HepG2 (cell line): ENCODE measurements around the gene SHANK3. TPM values are rescaled to one million over a fixed set of nuclear protein-coding genes. Genes with fewer than 3 reads are reported as not detected.

ENCODE experiments used
- BRCA1 ChIP-seq: sonication (generic); formaldehyde crosslinking; IDR thresholded peaks from 2 replicates; pipeline ENCODE4 v1.4.0; 2020; ENCODE audit warnings: missing genetic modification reagents
- FOXP1 ChIP-seq, 2 experiments: fragments of 450-650 bp in 1 of 2; IDR thresholded peaks; 2 replicates each; pipeline ENCODE4 v1.6.1; 2017 to 2018; ENCODE audit warnings: antibody characterized with exemption in 1 of 2
- IRX3 ChIP-seq: sonication (generic); formaldehyde crosslinking; IDR thresholded peaks from 2 replicates; pipeline ENCODE4 v1.8.1; 2023; ENCODE audit warnings: mild to moderate bottlenecking, low read depth, missing genetic modification reagents, borderline replicate concordance
- MAFG ChIP-seq: sonication (generic); formaldehyde crosslinking; IDR thresholded peaks from 2 replicates; pipeline ENCODE4 v1.5.1; 2020; ENCODE audit warnings: mild to moderate bottlenecking, missing genetic modification reagents
- RAD21 ChIP-seq: fragments of 450-650 bp; formaldehyde crosslinking; IDR thresholded peaks from 2 replicates; pipeline ENCODE4 v1.5.0; 2020; ENCODE audit warnings: mild to moderate bottlenecking
- RFXAP ChIP-seq: sonication (generic); formaldehyde crosslinking; IDR thresholded peaks from 2 replicates; pipeline ENCODE4 v1.4.0; 2020; ENCODE audit warnings: missing genetic modification reagents, borderline replicate concordance
- SAP130 ChIP-seq: IDR thresholded peaks from 2 replicates; pipeline ENCODE4 v1.6.1; 2016; ENCODE audit warnings: low read depth
- SIX4 ChIP-seq: sonication (generic); formaldehyde crosslinking; IDR thresholded peaks from 2 replicates; pipeline ENCODE4 v1.4.0; 2020; ENCODE audit warnings: missing genetic modification reagents
- SMARCE1 ChIP-seq: fragments of 450-650 bp; IDR thresholded peaks from 2 replicates; pipeline ENCODE4 v1.6.1; 2017; ENCODE audit warnings: borderline replicate concordance
- SMC3 ChIP-seq: IDR thresholded peaks from 2 replicates; pipeline ENCODE4 v1.6.1; 2011; ENCODE audit warnings: low read length, improper control_type of control experiment
- STAG1 ChIP-seq: sonication (generic); formaldehyde crosslinking; IDR thresholded peaks from 2 replicates; pipeline ENCODE4 v1.4.0; 2020; ENCODE audit warnings: missing genetic modification reagents
- YEATS2 ChIP-seq: sonication (generic); formaldehyde crosslinking; IDR thresholded peaks from 2 replicates; pipeline ENCODE4 v1.4.0; 2020; ENCODE audit warnings: missing genetic modification reagents, borderline replicate concordance
- ZFP90 ChIP-seq: sonication (generic); formaldehyde crosslinking; IDR thresholded peaks from 2 replicates; pipeline ENCODE4 v1.8.0; 2022; ENCODE audit warnings: missing genetic modification reagents, mild to moderate bottlenecking, inconsistent platforms, borderline replicate concordance
- ZNF30 ChIP-seq: sonication (generic); formaldehyde crosslinking; IDR thresholded peaks from 2 replicates; pipeline ENCODE4 v1.5.0; 2020; ENCODE audit warnings: mild to moderate bottlenecking, missing genetic modification reagents
- ZNF337 ChIP-seq: sonication (generic); formaldehyde crosslinking; IDR thresholded peaks from 2 replicates; pipeline ENCODE4 v1.5.1; 2020; ENCODE audit warnings: missing genetic modification reagents, low read depth, mild to moderate bottlenecking, borderline replicate concordance
- ZNF614 ChIP-seq: IDR thresholded peaks from 2 replicates; pipeline ENCODE4 v1.6.1; 2018; ENCODE audit warnings: missing biosample characterization, missing genetic modification reagents, inconsistent platforms, borderline replicate concordance
- polyA plus RNA-seq, 8 experiments: library from polyadenylated mRNA; depleted of rRNA in 3 of 8; stranded (reverse) in 7 of 8; unstranded in 1 of 8; fragments of >200 nt; fragmentation: Illumina TruSeq in 4 of 8; extraction: Trizol in 4 of 8; gene quantifications; 2 replicates each; pipeline versions ENCODE4 v1.2.1 to v1.2.3, GENCODE V29; 2011 to 2016; ENCODE audit warnings: low read depth in 4 of 8, missing spikeins in 1 of 8, mixed read lengths in 1 of 8; ENCODE audit not compliant: insufficient read depth in 1 of 8
- total RNA-seq, 5 experiments: library from RNA; depleted of rRNA; stranded (reverse); fragments of >200 nt; fragmentation: Illumina TruSeq; extraction: Trizol; gene quantifications; 2 replicates each; pipeline ENCODE4 v1.2.3, GENCODE V29; 2016; ENCODE audit warnings: low read depth in 1 of 5
- TF ChIP-seq, protein P1 (sequence below): sonication (generic); formaldehyde crosslinking; IDR thresholded peaks from 2 replicates; pipeline ENCODE4 v1.5.1; 2020; ENCODE audit warnings: mild to moderate bottlenecking, missing genetic modification reagents, borderline replicate concordance
- TF ChIP-seq, protein P2 (sequence below): sonication (generic); formaldehyde crosslinking; IDR thresholded peaks from 2 replicates; pipeline ENCODE4 v1.5.1; 2020; ENCODE audit warnings: missing genetic modification reagents, mild to moderate bottlenecking, borderline replicate concordance
- TF ChIP-seq, protein P3 (sequence below): sonication (generic); formaldehyde crosslinking; IDR thresholded peaks from 2 replicates; pipeline ENCODE4 v1.8.1; 2023; ENCODE audit warnings: mild to moderate bottlenecking, missing genetic modification reagents
- TF ChIP-seq, protein P4 (sequence below): sonication (generic); formaldehyde crosslinking; IDR thresholded peaks from 2 replicates; pipeline ENCODE4 v1.5.0; 2020; ENCODE audit warnings: mild to moderate bottlenecking, missing genetic modification reagents, moderate library complexity

Gene SHANK3
- total and polyA plus RNA-seq, 2 of the 13 experiments (the other 11 are each of a cell fraction or from before 2014, with no cell fraction given) = 2.9 to 4.6 TPM

DNA sequence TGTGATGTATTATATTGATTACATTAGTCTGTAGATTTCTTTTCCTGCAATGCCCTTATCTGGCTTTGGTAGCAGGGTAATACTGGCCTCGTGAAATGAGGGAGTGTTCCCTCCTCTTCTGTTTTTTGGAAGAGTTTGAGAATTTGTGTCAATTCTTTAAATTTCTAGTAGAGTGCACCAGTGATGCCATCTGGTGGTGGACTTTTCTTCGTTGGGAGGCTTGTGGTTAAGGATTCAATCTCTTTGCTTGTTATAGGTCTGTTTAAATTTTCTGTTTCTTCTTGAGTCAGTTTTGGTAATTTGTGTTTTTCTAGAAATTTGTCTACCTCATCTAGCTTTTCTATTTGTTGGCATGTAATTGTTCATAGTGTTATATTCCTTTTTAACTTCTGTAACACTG, 18.9 kb downstream of the SHANK3 start (continued):
- TF ChIP-seq RAD21 (CRISPR knock-in tag) = peak; percentile 78
- no peak for TF ChIP-seq ZNF30 (CRISPR knock-in tag)
- TF ChIP-seq YEATS2 (CRISPR knock-in tag) = no peak
- peak; percentile 94 for TF ChIP-seq SMC3
- TF ChIP-seq SIX4 (CRISPR knock-in tag) = no peak
- no peak for TF ChIP-seq FOXP1 (IDR thresholded peaks at IDR 0.05)
- no peak for TF ChIP-seq FOXP1 (CRISPR knock-in tag; IDR thresholded peaks at IDR 0.05)
- TF ChIP-seq ZNF337 (CRISPR knock-in tag) = no peak
- TF ChIP-seq SMARCE1 = no peak
- TF ChIP-seq ZNF614 (CRISPR knock-in tag) = 0 out of 2 replicates have a peak, but pooled peaks have one; percentile 29
- TF ChIP-seq, protein P1, sequence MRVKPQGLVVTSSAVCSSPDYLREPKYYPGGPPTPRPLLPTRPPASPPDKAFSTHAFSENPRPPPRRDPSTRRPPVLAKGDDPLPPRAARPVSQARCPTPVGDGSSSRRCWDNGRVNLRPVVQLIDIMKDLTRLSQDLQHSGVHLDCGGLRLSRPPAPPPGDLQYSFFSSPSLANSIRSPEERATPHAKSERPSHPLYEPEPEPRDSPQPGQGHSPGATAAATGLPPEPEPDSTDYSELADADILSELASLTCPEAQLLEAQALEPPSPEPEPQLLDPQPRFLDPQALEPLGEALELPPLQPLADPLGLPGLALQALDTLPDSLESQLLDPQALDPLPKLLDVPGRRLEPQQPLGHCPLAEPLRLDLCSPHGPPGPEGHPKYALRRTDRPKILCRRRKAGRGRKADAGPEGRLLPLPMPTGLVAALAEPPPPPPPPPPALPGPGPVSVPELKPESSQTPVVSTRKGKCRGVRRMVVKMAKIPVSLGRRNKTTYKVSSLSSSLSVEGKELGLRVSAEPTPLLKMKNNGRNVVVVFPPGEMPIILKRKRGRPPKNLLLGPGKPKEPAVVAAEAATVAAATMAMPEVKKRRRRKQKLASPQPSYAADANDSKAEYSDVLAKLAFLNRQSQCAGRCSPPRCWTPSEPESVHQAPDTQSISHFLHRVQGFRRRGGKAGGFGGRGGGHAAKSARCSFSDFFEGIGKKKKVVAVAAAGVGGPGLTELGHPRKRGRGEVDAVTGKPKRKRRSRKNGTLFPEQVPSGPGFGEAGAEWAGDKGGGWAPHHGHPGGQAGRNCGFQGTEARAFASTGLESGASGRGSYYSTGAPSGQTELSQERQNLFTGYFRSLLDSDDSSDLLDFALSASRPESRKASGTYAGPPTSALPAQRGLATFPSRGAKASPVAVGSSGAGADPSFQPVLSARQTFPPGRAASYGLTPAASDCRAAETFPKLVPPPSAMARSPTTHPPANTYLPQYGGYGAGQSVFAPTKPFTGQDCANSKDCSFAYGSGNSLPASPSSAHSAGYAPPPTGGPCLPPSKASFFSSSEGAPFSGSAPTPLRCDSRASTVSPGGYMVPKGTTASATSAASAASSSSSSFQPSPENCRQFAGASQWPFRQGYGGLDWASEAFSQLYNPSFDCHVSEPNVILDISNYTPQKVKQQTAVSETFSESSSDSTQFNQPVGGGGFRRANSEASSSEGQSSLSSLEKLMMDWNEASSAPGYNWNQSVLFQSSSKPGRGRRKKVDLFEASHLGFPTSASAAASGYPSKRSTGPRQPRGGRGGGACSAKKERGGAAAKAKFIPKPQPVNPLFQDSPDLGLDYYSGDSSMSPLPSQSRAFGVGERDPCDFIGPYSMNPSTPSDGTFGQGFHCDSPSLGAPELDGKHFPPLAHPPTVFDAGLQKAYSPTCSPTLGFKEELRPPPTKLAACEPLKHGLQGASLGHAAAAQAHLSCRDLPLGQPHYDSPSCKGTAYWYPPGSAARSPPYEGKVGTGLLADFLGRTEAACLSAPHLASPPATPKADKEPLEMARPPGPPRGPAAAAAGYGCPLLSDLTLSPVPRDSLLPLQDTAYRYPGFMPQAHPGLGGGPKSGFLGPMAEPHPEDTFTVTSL (CRISPR knock-in tag) = no peak
- TF ChIP-seq STAG1 (CRISPR knock-in tag) = peak; percentile 87
- no peak for TF ChIP-seq BRCA1 (CRISPR knock-in tag)
- no peak for TF ChIP-seq MAFG (CRISPR knock-in tag)
- peak; percentile 26; the same call in 1 of the 2 replicates for TF ChIP-seq SAP130 (CRISPR knock-in tag)
- TF ChIP-seq, protein P2, sequence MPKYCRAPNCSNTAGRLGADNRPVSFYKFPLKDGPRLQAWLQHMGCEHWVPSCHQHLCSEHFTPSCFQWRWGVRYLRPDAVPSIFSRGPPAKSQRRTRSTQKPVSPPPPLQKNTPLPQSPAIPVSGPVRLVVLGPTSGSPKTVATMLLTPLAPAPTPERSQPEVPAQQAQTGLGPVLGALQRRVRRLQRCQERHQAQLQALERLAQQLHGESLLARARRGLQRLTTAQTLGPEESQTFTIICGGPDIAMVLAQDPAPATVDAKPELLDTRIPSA (CRISPR knock-in tag) = no peak
- TF ChIP-seq IRX3 (CRISPR knock-in tag) = no peak
- TF ChIP-seq, protein P3, sequence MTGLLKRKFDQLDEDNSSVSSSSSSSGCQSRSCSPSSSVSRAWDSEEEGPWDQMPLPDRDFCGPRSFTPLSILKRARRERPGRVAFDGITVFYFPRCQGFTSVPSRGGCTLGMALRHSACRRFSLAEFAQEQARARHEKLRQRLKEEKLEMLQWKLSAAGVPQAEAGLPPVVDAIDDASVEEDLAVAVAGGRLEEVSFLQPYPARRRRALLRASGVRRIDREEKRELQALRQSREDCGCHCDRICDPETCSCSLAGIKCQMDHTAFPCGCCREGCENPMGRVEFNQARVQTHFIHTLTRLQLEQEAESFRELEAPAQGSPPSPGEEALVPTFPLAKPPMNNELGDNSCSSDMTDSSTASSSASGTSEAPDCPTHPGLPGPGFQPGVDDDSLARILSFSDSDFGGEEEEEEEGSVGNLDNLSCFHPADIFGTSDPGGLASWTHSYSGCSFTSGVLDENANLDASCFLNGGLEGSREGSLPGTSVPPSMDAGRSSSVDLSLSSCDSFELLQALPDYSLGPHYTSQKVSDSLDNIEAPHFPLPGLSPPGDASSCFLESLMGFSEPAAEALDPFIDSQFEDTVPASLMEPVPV = no peak
- TF ChIP-seq, protein P4, sequence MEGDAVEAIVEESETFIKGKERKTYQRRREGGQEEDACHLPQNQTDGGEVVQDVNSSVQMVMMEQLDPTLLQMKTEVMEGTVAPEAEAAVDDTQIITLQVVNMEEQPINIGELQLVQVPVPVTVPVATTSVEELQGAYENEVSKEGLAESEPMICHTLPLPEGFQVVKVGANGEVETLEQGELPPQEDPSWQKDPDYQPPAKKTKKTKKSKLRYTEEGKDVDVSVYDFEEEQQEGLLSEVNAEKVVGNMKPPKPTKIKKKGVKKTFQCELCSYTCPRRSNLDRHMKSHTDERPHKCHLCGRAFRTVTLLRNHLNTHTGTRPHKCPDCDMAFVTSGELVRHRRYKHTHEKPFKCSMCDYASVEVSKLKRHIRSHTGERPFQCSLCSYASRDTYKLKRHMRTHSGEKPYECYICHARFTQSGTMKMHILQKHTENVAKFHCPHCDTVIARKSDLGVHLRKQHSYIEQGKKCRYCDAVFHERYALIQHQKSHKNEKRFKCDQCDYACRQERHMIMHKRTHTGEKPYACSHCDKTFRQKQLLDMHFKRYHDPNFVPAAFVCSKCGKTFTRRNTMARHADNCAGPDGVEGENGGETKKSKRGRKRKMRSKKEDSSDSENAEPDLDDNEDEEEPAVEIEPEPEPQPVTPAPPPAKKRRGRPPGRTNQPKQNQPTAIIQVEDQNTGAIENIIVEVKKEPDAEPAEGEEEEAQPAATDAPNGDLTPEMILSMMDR = peak; percentile 76
- TF ChIP-seq RFXAP = no peak
- TF ChIP-seq ZFP90 (CRISPR knock-in tag) = no peak
- TF ChIP-seq, all 625 proteins: peak for 7
